K562 (cell line): Measurements from ENCODE around the gene POLR3A. TPM values are rescaled to one million over a fixed set of nuclear protein-coding genes. Genes with fewer than 3 reads are reported as not detected.
A peak's percentile ranks its signal among the peaks of the same experiment; 100 is the strongest.

Source experiments
- GABPB1 ChIP-seq: sonication (generic); formaldehyde crosslinking; IDR thresholded peaks from 2 replicates; pipeline ENCODE4 v1.8.0; 2022; ENCODE audit warnings: mild to moderate bottlenecking, missing genetic modification reagents
- OTX1 ChIP-seq: fragments of 450-650 bp; formaldehyde crosslinking; IDR thresholded peaks from 2 replicates; pipeline ENCODE4 v1.4.0; 2022; ENCODE audit warnings: mild to moderate bottlenecking
- PPARD ChIP-seq: fragments of 250-450 bp; sonication (Bioruptor Pico); IDR thresholded peaks from 2 replicates; pipeline ENCODE4 v1.8.0; 2022; ENCODE audit warnings: inconsistent platforms, mild to moderate bottlenecking, moderate library complexity
- RB1 ChIP-seq: fragments of 450-650 bp; IDR thresholded peaks from 2 replicates; pipeline ENCODE4 v1.6.1; 2017; ENCODE audit warnings: low read depth, mild to moderate bottlenecking
- RNF2 ChIP-seq: sonication (generic); IDR thresholded peaks from 2 replicates; pipeline ENCODE4 v1.6.1; 2016
- TBL1XR1 ChIP-seq, 2 experiments: IDR thresholded peaks; 2 replicates each; pipeline ENCODE4 v1.6.1; 2012; ENCODE audit warnings: improper control_type of control experiment in 2 of 2, low read length in 2 of 2, mild to moderate bottlenecking in 1 of 2
- TCF3 ChIP-seq: sonication (generic); formaldehyde crosslinking; IDR thresholded peaks from 2 replicates; pipeline ENCODE4 v1.4.0; 2020; ENCODE audit warnings: mild to moderate bottlenecking, missing genetic modification reagents
- ZNF57 ChIP-seq: fragments of 450-650 bp; formaldehyde crosslinking; IDR thresholded peaks from 2 replicates; pipeline ENCODE4 v1.4.0; 2020; ENCODE audit warnings: mild to moderate bottlenecking, moderate library complexity
- ZNF583 ChIP-seq: fragments of 250-450 bp; sonication (Bioruptor Pico); IDR thresholded peaks from 2 replicates; pipeline ENCODE4 v1.4.0; 2020
- polyA plus RNA-seq, 8 experiments: library from polyadenylated mRNA; depleted of rRNA in 4 of 8; stranded (reverse) in 5 of 8; unstranded in 3 of 8; fragments of >200 nt; fragmentation: Nextera tagmentation in 2 of 8; fragmentation: Illumina TruSeq in 1 of 8; extraction: Ambion mirVana in 2 of 8; extraction: Trizol in 1 of 8; gene quantifications; 2 replicates each; pipeline versions ENCODE4 v1.2.1 to v1.2.3, GENCODE V29; 2011 to 2014; ENCODE audit warnings: inconsistent platforms in 1 of 8, missing spikeins in 1 of 8
- total RNA-seq, 7 experiments: library from RNA; depleted of rRNA in 6 of 7; stranded (reverse); fragments of >200 nt in 6 of 7; fragmentation: Illumina TruSeq in 2 of 7; extraction: Trizol in 2 of 7; gene quantifications; 2 replicates each; pipeline versions ENCODE4 v1.2.1 to v1.2.3, GENCODE V29; 2011 to 2021; ENCODE audit warnings: low replicate concordance in 1 of 7
- TF ChIP-seq, protein P1 (sequence below): IDR thresholded peaks from 2 replicates; pipeline ENCODE4 v1.6.1; 2011; ENCODE audit warnings: borderline replicate concordance, low read depth, mild to moderate bottlenecking, moderate library complexity, low read length; ENCODE audit not compliant: insufficient read depth, poor library complexity, severe bottlenecking
- TF ChIP-seq, protein P2 (sequence below), 2 experiments: fragments of 450-650 bp in 1 of 2; IDR thresholded peaks; 2 replicates each; pipeline ENCODE4 v1.6.1; 2011 to 2017; ENCODE audit warnings: low read depth in 2 of 2, antibody characterized with exemption in 1 of 2, borderline replicate concordance in 1 of 2, low read length in 1 of 2, mild to moderate bottlenecking in 1 of 2, mixed read lengths in 1 of 2; ENCODE audit not compliant: control insufficient read depth in 1 of 2
- TF ChIP-seq, protein P3 (sequence below): fragments of 250-450 bp; sonication (Bioruptor Pico); IDR thresholded peaks from 2 replicates; pipeline ENCODE4 v1.8.0; 2022; ENCODE audit warnings: moderate library complexity, mild to moderate bottlenecking, inconsistent platforms
- TF ChIP-seq, protein P4 (sequence below): fragments of 450-650 bp; conservative IDR thresholded peaks from 2 replicates; pipeline ENCODE4 v1.6.1; 2016; ENCODE audit warnings: missing genetic modification characterization, low read depth, mild to moderate bottlenecking, missing compliant biosample characterization, moderate library complexity
- TF ChIP-seq, protein P5 (sequence below): fragments of 200-800 bp; sonication (Bioruptor generic); IDR thresholded peaks from 2 replicates; pipeline ENCODE4 v1.6.1; 2017; ENCODE audit warnings: missing genetic modification characterization, missing compliant biosample characterization

The POLR3A gene
- total and polyA plus RNA-seq, 9 of the 15 experiments (the other 6 are each of a cell fraction or from before 2014, with no cell fraction given): 14.9 to 37.0 (median 26.7) TPM

DNA sequence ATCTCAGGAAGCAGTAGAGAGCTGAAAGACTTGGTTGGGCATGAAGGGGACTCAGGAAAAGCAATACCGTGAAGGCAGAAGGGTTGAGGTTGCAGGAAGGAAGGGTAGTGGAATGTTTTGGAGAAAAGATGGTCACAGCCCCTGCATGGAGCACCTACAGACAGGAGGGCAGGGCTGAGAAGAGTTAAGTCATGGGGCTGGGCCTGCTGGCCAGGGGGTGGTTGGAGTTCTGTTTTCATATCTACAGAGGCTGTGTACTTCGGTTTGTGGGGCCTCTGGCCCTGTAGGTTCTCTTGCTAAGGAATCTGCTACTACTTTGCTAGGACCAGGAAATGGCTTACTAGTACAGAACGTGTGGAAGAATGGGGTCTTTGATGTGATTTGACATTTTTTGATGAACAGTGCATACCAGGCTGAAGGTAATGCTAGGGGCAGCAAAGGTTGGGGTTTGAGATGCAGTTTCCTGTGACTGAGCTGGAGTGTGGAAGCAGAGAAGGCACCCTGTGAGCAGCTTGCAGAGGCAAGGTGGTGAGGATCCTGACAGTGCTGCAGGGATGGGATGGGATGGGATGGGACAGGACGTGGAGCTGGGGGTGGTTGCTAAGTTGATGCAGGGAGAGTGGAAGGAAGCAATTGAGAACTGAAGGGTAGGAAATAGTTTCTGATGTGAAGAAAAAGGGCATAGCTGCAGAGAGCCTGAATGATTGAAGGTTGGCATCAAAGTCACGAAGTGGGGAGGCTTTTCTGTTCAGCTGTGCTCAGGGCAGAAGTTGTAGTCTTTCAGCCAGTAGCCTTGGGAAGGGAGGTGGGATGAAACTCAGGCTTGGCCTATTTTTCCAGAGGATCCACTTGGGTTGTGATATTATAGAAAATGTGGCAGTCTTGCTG lies 12.1 kb upstream of the POLR3A start (continued):
- TF ChIP-seq, protein P1, sequence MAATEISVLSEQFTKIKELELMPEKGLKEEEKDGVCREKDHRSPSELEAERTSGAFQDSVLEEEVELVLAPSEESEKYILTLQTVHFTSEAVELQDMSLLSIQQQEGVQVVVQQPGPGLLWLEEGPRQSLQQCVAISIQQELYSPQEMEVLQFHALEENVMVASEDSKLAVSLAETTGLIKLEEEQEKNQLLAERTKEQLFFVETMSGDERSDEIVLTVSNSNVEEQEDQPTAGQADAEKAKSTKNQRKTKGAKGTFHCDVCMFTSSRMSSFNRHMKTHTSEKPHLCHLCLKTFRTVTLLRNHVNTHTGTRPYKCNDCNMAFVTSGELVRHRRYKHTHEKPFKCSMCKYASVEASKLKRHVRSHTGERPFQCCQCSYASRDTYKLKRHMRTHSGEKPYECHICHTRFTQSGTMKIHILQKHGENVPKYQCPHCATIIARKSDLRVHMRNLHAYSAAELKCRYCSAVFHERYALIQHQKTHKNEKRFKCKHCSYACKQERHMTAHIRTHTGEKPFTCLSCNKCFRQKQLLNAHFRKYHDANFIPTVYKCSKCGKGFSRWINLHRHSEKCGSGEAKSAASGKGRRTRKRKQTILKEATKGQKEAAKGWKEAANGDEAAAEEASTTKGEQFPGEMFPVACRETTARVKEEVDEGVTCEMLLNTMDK: no peak
- TF ChIP-seq ZNF57 (CRISPR knock-in tag) (no peak), GABPB1 (CRISPR knock-in tag) (no peak), TCF3 (CRISPR knock-in tag) (no peak), ZNF583 (CRISPR knock-in tag) (no peak), PPARD (CRISPR knock-in tag) (no peak), RNF2 (no peak), TBL1XR1 (IDR thresholded peaks at IDR 0.05; ENCODE audit: low read length in 2 of 2) (0 out of 4 replicates have a peak, but pooled peaks of 1 of the 2 experiments have one; percentile 26), OTX1 (CRISPR knock-in tag) (peak; percentile 85), RB1 (no peak)
- TF ChIP-seq, protein P2, sequence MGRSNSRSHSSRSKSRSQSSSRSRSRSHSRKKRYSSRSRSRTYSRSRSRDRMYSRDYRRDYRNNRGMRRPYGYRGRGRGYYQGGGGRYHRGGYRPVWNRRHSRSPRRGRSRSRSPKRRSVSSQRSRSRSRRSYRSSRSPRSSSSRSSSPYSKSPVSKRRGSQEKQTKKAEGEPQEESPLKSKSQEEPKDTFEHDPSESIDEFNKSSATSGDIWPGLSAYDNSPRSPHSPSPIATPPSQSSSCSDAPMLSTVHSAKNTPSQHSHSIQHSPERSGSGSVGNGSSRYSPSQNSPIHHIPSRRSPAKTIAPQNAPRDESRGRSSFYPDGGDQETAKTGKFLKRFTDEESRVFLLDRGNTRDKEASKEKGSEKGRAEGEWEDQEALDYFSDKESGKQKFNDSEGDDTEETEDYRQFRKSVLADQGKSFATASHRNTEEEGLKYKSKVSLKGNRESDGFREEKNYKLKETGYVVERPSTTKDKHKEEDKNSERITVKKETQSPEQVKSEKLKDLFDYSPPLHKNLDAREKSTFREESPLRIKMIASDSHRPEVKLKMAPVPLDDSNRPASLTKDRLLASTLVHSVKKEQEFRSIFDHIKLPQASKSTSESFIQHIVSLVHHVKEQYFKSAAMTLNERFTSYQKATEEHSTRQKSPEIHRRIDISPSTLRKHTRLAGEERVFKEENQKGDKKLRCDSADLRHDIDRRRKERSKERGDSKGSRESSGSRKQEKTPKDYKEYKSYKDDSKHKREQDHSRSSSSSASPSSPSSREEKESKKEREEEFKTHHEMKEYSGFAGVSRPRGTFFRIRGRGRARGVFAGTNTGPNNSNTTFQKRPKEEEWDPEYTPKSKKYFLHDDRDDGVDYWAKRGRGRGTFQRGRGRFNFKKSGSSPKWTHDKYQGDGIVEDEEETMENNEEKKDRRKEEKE (IDR thresholded peaks at IDR 0.05; ENCODE audit: borderline replicate concordance in 1 of 2, control insufficient read depth in 1 of 2, low read depth in 2 of 2, low read length in 1 of 2): 0 out of 4 replicates have a peak, but pooled peaks of 1 of the 2 experiments have one; percentile 21
- TF ChIP-seq, protein P3, sequence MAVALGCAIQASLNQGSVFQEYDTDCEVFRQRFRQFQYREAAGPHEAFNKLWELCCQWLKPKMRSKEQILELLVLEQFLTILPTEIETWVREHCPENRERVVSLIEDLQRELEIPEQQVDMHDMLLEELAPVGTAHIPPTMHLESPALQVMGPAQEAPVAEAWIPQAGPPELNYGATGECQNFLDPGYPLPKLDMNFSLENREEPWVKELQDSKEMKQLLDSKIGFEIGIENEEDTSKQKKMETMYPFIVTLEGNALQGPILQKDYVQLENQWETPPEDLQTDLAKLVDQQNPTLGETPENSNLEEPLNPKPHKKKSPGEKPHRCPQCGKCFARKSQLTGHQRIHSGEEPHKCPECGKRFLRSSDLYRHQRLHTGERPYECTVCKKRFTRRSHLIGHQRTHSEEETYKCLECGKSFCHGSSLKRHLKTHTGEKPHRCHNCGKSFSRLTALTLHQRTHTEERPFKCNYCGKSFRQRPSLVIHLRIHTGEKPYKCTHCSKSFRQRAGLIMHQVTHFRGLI: no peak
- TF ChIP-seq, protein P4, sequence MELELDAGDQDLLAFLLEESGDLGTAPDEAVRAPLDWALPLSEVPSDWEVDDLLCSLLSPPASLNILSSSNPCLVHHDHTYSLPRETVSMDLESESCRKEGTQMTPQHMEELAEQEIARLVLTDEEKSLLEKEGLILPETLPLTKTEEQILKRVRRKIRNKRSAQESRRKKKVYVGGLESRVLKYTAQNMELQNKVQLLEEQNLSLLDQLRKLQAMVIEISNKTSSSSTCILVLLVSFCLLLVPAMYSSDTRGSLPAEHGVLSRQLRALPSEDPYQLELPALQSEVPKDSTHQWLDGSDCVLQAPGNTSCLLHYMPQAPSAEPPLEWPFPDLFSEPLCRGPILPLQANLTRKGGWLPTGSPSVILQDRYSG (tag): no peak
- TF ChIP-seq, protein P5, sequence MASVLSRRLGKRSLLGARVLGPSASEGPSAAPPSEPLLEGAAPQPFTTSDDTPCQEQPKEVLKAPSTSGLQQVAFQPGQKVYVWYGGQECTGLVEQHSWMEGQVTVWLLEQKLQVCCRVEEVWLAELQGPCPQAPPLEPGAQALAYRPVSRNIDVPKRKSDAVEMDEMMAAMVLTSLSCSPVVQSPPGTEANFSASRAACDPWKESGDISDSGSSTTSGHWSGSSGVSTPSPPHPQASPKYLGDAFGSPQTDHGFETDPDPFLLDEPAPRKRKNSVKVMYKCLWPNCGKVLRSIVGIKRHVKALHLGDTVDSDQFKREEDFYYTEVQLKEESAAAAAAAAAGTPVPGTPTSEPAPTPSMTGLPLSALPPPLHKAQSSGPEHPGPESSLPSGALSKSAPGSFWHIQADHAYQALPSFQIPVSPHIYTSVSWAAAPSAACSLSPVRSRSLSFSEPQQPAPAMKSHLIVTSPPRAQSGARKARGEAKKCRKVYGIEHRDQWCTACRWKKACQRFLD (CRISPR knock-in tag): no peak
